ENCODE results near the gene CRYBA4.

DNA sequence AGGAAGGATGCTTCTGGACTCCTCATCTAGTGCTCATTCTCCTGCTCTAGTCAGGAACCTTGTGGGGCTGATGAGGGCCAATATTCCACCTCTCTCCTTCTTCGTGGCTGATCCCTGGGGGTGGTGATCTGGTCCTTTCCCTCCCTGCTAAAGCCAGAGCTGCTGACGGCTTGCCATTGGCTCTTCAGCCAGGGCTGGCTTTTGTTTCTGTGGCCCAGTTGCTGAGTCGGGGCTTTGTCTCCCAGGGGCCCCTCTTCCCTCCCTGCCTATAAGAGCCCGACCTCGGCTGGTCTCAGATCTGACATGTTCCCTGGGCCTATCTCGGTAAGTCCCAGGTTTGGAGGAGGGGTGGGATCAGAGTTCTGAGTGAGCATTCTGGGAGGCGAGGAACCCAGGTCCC, at the start of gene CRYBA4:
- TF ChIP-seq NFRKB (IDR thresholded peaks at IDR 0.05) = no peak
- no peak for TF ChIP-seq SUZ12 (IDR thresholded peaks at IDR 0.05)
- no peak for TF ChIP-seq BHLHE40 (IDR thresholded peaks at IDR 0.05; ENCODE audit: borderline replicate concordance)
- no peak for TF ChIP-seq CTBP1 (IDR thresholded peaks at IDR 0.05; ENCODE audit: borderline replicate concordance)
- no peak for TF ChIP-seq SP1 (IDR thresholded peaks at IDR 0.05)
- no peak for TF ChIP-seq FOXK2 (IDR thresholded peaks at IDR 0.05)
- no peak for TF ChIP-seq TARDBP (IDR thresholded peaks at IDR 0.05)
- TF ChIP-seq L3MBTL2 (conservative IDR thresholded peaks at IDR 0.05) = no peak
